IMR-90 (cell line): Measurements from ENCODE around the gene HBD. TPM values are rescaled to one million over a fixed set of nuclear protein-coding genes. Genes with fewer than 3 reads are reported as not detected.

Experiments used
- ATAC-seq: fragments of 200-7000 bp; cut with Tn5 transposase; 2 replicates; pipeline ENCODE4 v1.9.1; 2020; ENCODE audit warnings: low read depth, mild to moderate bottlenecking, moderate library complexity
- BruUV-seq: library from RNA; stranded (reverse); fragments of 400-500 nt; replicated peaks from 2 replicates; lab custom pipeline; 2021; lab: Mats Ljungman, UMichigan
- CTCF ChIA-PET: fragments of 300-600 bp; formaldehyde crosslinking; extraction: SDS; loops from one replicate; lab custom pipeline; 2021; ENCODE audit warnings: antibody characterized with exemption; lab: Yijun Ruan, JAX
- POLR2A ChIA-PET: fragments of 300-600 bp; sonication (Branson Sonifier 250); formaldehyde crosslinking; loops from one replicate; lab custom pipeline; 2022; ENCODE audit warnings: antibody characterized with exemption; ENCODE audit not compliant: unreplicated experiment; lab: Charles Lee
- DNase-seq: peaks from one replicate; pipeline ENCODE4 v3.0.0; 2013
- H2AFZ ChIP-seq: replicated peaks from 2 replicates; pipeline ENCODE3; 2013; ENCODE audit warnings: low read length, mild to moderate bottlenecking; ENCODE audit not compliant: poor library complexity
- H2AK5ac ChIP-seq: 2 replicates; pipeline ENCODE4 v1.6.1; 2013; ENCODE audit warnings: low read depth, low read length, inconsistent platforms
- H2AK9ac ChIP-seq: replicated peaks from 2 replicates; pipeline ENCODE3; 2013; ENCODE audit warnings: mild to moderate bottlenecking, low read depth, low read length, moderate library complexity; ENCODE audit not compliant: poor library complexity
- H2BK120ac ChIP-seq: 2 replicates; pipeline ENCODE4 v1.6.1; 2013; ENCODE audit warnings: low read depth, low read length, inconsistent platforms
- H2BK15ac ChIP-seq: 3 replicates; pipeline ENCODE4 v1.6.1; 2013; ENCODE audit warnings: low read depth, low read length, inconsistent platforms
- H2BK20ac ChIP-seq: 2 replicates; pipeline ENCODE4 v1.6.1; 2013; ENCODE audit warnings: low read depth, mild to moderate bottlenecking, inconsistent platforms, low read length, moderate library complexity
- H2BK5ac ChIP-seq: 2 replicates; pipeline ENCODE4 v1.6.1; 2013; ENCODE audit warnings: mild to moderate bottlenecking, low read depth, low read length, inconsistent platforms; ENCODE audit not compliant: poor library complexity, severe bottlenecking
- H3K14ac ChIP-seq: replicated peaks from 2 replicates; pipeline ENCODE4 v1.6.1; 2013; ENCODE audit warnings: low read depth, low read length, inconsistent platforms
- H3K18ac ChIP-seq: 2 replicates; pipeline ENCODE4 v1.6.1; 2013; ENCODE audit warnings: low read depth, low read length, control low read depth
- H3K23ac ChIP-seq: 2 replicates; pipeline ENCODE4 v1.6.1; 2013; ENCODE audit warnings: low read depth, low read length, inconsistent platforms
- H3K27ac ChIP-seq: 2 replicates; pipeline ENCODE4 v1.5.1; 2013; ENCODE audit warnings: mild to moderate bottlenecking, control low read depth, low read length; ENCODE audit not compliant: insufficient read depth
- H3K27me3 ChIP-seq: 2 replicates; pipeline ENCODE4 v1.6.1; 2013; ENCODE audit warnings: low read length; ENCODE audit not compliant: control insufficient read depth, insufficient read depth
- H3K36me3 ChIP-seq: 2 replicates; pipeline ENCODE4 v1.6.1; 2013; ENCODE audit warnings: low read length, mixed read lengths; ENCODE audit not compliant: control insufficient read depth, insufficient read depth
- H3K4ac ChIP-seq: 2 replicates; pipeline ENCODE4 v1.6.1; 2013; ENCODE audit warnings: low read depth, low read length, inconsistent platforms
- H3K4me1 ChIP-seq: 2 replicates; pipeline ENCODE4 v1.6.1; 2013; ENCODE audit warnings: low read length, mixed read lengths; ENCODE audit not compliant: control insufficient read depth, insufficient read depth
- H3K4me2 ChIP-seq: 2 replicates; pipeline ENCODE4 v1.6.1; 2013; ENCODE audit warnings: low read depth, mild to moderate bottlenecking, control low read depth, low read length, moderate library complexity
- H3K4me3 ChIP-seq: 2 replicates; pipeline ENCODE4 v1.5.1; 2013; ENCODE audit warnings: low read depth, mild to moderate bottlenecking, control low read depth, low read length, moderate library complexity; ENCODE audit not compliant: insufficient read depth
- H3K56ac ChIP-seq: 2 replicates; pipeline ENCODE4 v1.6.1; 2013; ENCODE audit warnings: low read length, inconsistent platforms; ENCODE audit not compliant: insufficient read depth; ENCODE audit errors: extremely low read depth
- H3K79me1 ChIP-seq, 2 experiments: 2 replicates each; pipeline ENCODE4 v1.6.1; 2013; ENCODE audit warnings: low read length in 2 of 2, inconsistent platforms in 1 of 2, low read depth in 1 of 2
- H3K9ac ChIP-seq: 2 replicates; pipeline ENCODE4 v1.6.1; 2013; ENCODE audit warnings: low read depth, low read length, control low read depth
- H3K9me1 ChIP-seq: 2 replicates; pipeline ENCODE4 v1.6.1; 2013; ENCODE audit warnings: low read length, inconsistent platforms; ENCODE audit not compliant: insufficient read depth
- H3K9me3 ChIP-seq: 2 replicates; pipeline ENCODE4 v1.6.1; 2013; ENCODE audit warnings: low read length; ENCODE audit not compliant: control insufficient read depth, insufficient read depth
- H4K20me1 ChIP-seq: 2 replicates; pipeline ENCODE4 v1.6.1; 2013; ENCODE audit warnings: low read length, inconsistent platforms; ENCODE audit not compliant: insufficient read depth
- H4K5ac ChIP-seq: 2 replicates; pipeline ENCODE4 v1.6.1; 2013; ENCODE audit warnings: mild to moderate bottlenecking, low read depth, low read length, control low read depth
- H4K8ac ChIP-seq, 2 experiments: 2 replicates each; pipeline ENCODE4 v1.6.1; 2013; ENCODE audit warnings: low read depth in 2 of 2, low read length in 2 of 2, control low read depth in 1 of 2, inconsistent platforms in 1 of 2
- H4K91ac ChIP-seq: 2 replicates; pipeline ENCODE4 v1.6.1; 2013; ENCODE audit warnings: low read depth, low read length, inconsistent platforms; ENCODE audit not compliant: insufficient read depth
- CTCF ChIP-seq: conservative IDR thresholded peaks from 2 replicates; pipeline ENCODE4 v1.5.1; 2012; ENCODE audit warnings: mild to moderate bottlenecking, low read depth, low read length, improper control_type of control experiment
- ELK1 ChIP-seq: fragments of 150-350 bp; IDR thresholded peaks from 2 replicates; pipeline ENCODE4 v1.6.1; 2016; ENCODE audit warnings: low read depth, mild to moderate bottlenecking, low read length, moderate library complexity, borderline replicate concordance
- FOS ChIP-seq: fragments of 150-350 bp; IDR thresholded peaks from 2 replicates; pipeline ENCODE4 v1.6.1; 2016; ENCODE audit warnings: low read depth, low read length
- MAFK ChIP-seq: IDR thresholded peaks from 2 replicates; pipeline ENCODE4 v1.6.1; 2012; ENCODE audit warnings: low read depth, low read length, improper control_type of control experiment
- MAZ ChIP-seq: IDR thresholded peaks from 2 replicates; pipeline ENCODE4 v1.6.1; 2012; ENCODE audit warnings: low read depth, mild to moderate bottlenecking, low read length, improper control_type of control experiment, moderate library complexity, borderline replicate concordance
- MXI1 ChIP-seq: IDR thresholded peaks from 2 replicates; pipeline ENCODE4 v1.6.1; 2012; ENCODE audit warnings: low read depth, mild to moderate bottlenecking, low read length, moderate library complexity, borderline replicate concordance
- POLR2A ChIP-seq: IDR thresholded peaks from 2 replicates; pipeline ENCODE4 v1.6.1; 2012; ENCODE audit warnings: mild to moderate bottlenecking, low read depth, low read length
- RAD21 ChIP-seq: IDR thresholded peaks from 2 replicates; pipeline ENCODE4 v1.6.1; 2012; ENCODE audit warnings: low read length, improper control_type of control experiment
- RCOR1 ChIP-seq: IDR thresholded peaks from 2 replicates; pipeline ENCODE4 v1.6.1; 2012; ENCODE audit warnings: mild to moderate bottlenecking, low read length, improper control_type of control experiment; ENCODE audit not compliant: insufficient replicate concordance
- USF2 ChIP-seq: fragments of 150-350 bp; IDR thresholded peaks from 2 replicates; pipeline ENCODE4 v1.6.1; 2017; ENCODE audit warnings: mild to moderate bottlenecking, antibody characterized with exemption, low read length, low read depth
- WGBS, 2 experiments: methylation state at CpG; one replicate each; pipeline versions ENCODE4 v1.1.5 to v1.1.7; 2013; ENCODE audit warnings: missing lambda C conversion rate in 2 of 2; ENCODE audit not compliant: insufficient read length in 1 of 2; ENCODE audit errors: extremely low coverage in 2 of 2; 5-methylcytosine and 5-hydroxymethylcytosine counted together
- dilution Hi-C: fragments of 300-500 bp; cut with HindIII; formaldehyde crosslinking; loops from one replicate; pipeline ENCODE4 v1.14.3; 2018; ENCODE audit warnings: low sequenced_read_pairs; ENCODE audit not compliant: unreplicated experiment
- in situ Hi-C: fragments of 300-500 bp; cut with MboI; formaldehyde crosslinking; loops from 3 replicates; pipeline ENCODE4 v1.14.3; 2019; ENCODE audit warnings: low sequenced_read_pairs, inconsistent platforms, mixed read lengths
- intact Hi-C: fragments of 100-400 bp; cut with micrococcal nuclease; formaldehyde crosslinking; loops from 2 replicates; pipeline ENCODE4 v1.10.0; 2022
- polyA plus RNA-seq, 3 experiments: library from polyadenylated mRNA; depleted of rRNA; stranded (reverse); fragments of >200 nt; gene quantifications; 2 replicates each; pipeline ENCODE4 v1.2.3, GENCODE V29; 2012; ENCODE audit warnings: low replicate concordance in 1 of 3
- total RNA-seq: library from RNA; depleted of rRNA; stranded (reverse); fragments of >200 nt; gene quantifications from 2 replicates; pipeline ENCODE4 v1.2.3, GENCODE V29; 2012

Gene HBD
- total and polyA plus RNA-seq, 2 of the 4 experiments (the other 2 are of a cell fraction), result 6.3 to 12.0 TPM

- H2BK120ac ChIP-seq, result peak overlapping the region; percentile 16; the same call in 1 of the 2 replicates
- in situ Hi-C loops (no loop called here), dilution Hi-C loops (no loop called here), intact Hi-C loops (no loop called here)
- no TSS peak for BruUV-seq
- H4K91ac ChIP-seq, result peak overlapping the region; percentile 11; the same call in 1 of the 2 replicates
- no peak overlapping the region for H2AK9ac ChIP-seq
- WGBS, 2 experiments, result no CpG with 5 or more reads among the region's 2 CpGs
- H3K23ac ChIP-seq, result no peak overlapping the region
- H2BK15ac ChIP-seq, result no peak overlapping the region
- no peak overlapping the region for H2AK5ac ChIP-seq
- no peak overlapping the region for H2BK20ac ChIP-seq
- no peaks in the 10 kb centered on the region for H3K79me1 ChIP-seq
- H3K4ac ChIP-seq, result no peak overlapping the region
- H2BK5ac ChIP-seq, result no peak overlapping the region
- H2AFZ ChIP-seq, result no peak overlapping the region
- no peak overlapping the region for H4K8ac ChIP-seq
- no peaks in the 10 kb centered on the region for H4K20me1 ChIP-seq
- no peak overlapping the region for H3K27ac ChIP-seq
- H3K4me2 ChIP-seq, result no peak overlapping the region
- no peaks in the 10 kb centered on the region for H3K9me3 ChIP-seq
- H4K5ac ChIP-seq, result peak overlapping the region; percentile 39; the same call in 1 of the 2 replicates
- no peak overlapping the region for H3K18ac ChIP-seq
- ChIA-PET POLR2A (no interaction called here), CTCF (interaction anchor here (0.6 kb wide), 1 partner anchor 375 kb away, joined by 3 read pairs; no protein-coding TSS in a partner anchor)
- no peaks in the 10 kb centered on the region for H3K27me3 ChIP-seq
- no peak for DNase-seq
- no peak overlapping the region for H3K9ac ChIP-seq
- no peak for ATAC-seq
- H3K36me3 ChIP-seq, result no peaks in the 10 kb centered on the region
- H3K4me3 ChIP-seq, result no peak overlapping the region
- no peaks in the 10 kb centered on the region for H3K4me1 ChIP-seq
- no peak overlapping the region for H3K14ac ChIP-seq
- no peaks in the 10 kb centered on the region for H3K9me1 ChIP-seq
- TF ChIP-seq MXI1 (no peak), CTCF (no peak), MAFK (no peak), RCOR1 (no peak), USF2 (no peak), POLR2A (no peak), MAZ (no peak), RAD21 (no peak), ELK1 (no peak), FOS (no peak)
- no peak overlapping the region for H3K56ac ChIP-seq
These were observed 8.8 kb downstream of the HBD start for GRCh38 chr11:5225480-5225871.
